OCI-LY7 (cell line): ENCODE data around the gene OSER1. TPM values are rescaled to one million over a fixed set of nuclear protein-coding genes. Genes with fewer than 3 reads are reported as not detected.

Experiments
- BruUV-seq: library from RNA; stranded (reverse); fragments of 400-500 nt; replicated peaks from 2 replicates; lab custom pipeline; 2021; lab: Mats Ljungman, UMichigan
- CTCF ChIA-PET: fragments of 300-600 bp; sonication (Branson Sonifier 250); formaldehyde crosslinking; loops from one replicate; lab custom pipeline; 2022; ENCODE audit warnings: antibody characterized with exemption; ENCODE audit not compliant: unreplicated experiment; lab: Charles Lee
- POLR2A ChIA-PET: fragments of 300-600 bp; sonication (Branson Sonifier 250); formaldehyde crosslinking; loops from one replicate; lab custom pipeline; 2022; ENCODE audit warnings: antibody characterized with exemption; lab: Charles Lee
- DNase-seq: peaks from one replicate; pipeline ENCODE4 v3.0.0-alpha.2; 2015; ENCODE audit warnings: low spot score
- H2AFZ ChIP-seq: fragments of 200-600 bp; sonication (generic), shearing (Covaris generic); 2 replicates; pipeline ENCODE4 v1.6.1; 2014; ENCODE audit warnings: mild to moderate bottlenecking, antibody characterized with exemption, low read length, moderate library complexity
- H3K27ac ChIP-seq: fragments of 200-600 bp; sonication (generic); 2 replicates; pipeline ENCODE4 v1.5.1; 2014; ENCODE audit warnings: mixed run types, low read depth, mild to moderate bottlenecking, moderate library complexity, low read length, inconsistent platforms; ENCODE audit not compliant: poor library complexity, severe bottlenecking
- H3K36me3 ChIP-seq: fragments of 200-600 bp; sonication (generic); 2 replicates; pipeline ENCODE4 v1.6.1; 2014; ENCODE audit warnings: mild to moderate bottlenecking, antibody characterized with exemption, low read length, moderate library complexity, mixed read lengths; ENCODE audit not compliant: insufficient read depth
- H3K4me1 ChIP-seq: fragments of 200-600 bp; sonication (generic); 2 replicates; pipeline ENCODE4 v1.5.1; 2014; ENCODE audit warnings: mild to moderate bottlenecking, low read length; ENCODE audit not compliant: insufficient read depth, poor library complexity, severe bottlenecking
- H3K4me2 ChIP-seq: fragments of 200-600 bp; sonication (generic); 2 replicates; pipeline ENCODE4 v1.6.1; 2014; ENCODE audit warnings: mild to moderate bottlenecking, low read length
- H3K4me3 ChIP-seq: fragments of 200-600 bp; sonication (generic); 2 replicates; pipeline ENCODE4 v1.5.1; 2014; ENCODE audit warnings: mild to moderate bottlenecking, low read depth, low read length; ENCODE audit not compliant: poor library complexity, severe bottlenecking
- H3K79me2 ChIP-seq: fragments of 200-600 bp; sonication (generic); 2 replicates; pipeline ENCODE4 v1.6.1; 2016; ENCODE audit warnings: low read depth, mild to moderate bottlenecking, low read length, moderate library complexity, mixed read lengths; ENCODE audit not compliant: insufficient read depth
- H3K9me2 ChIP-seq: fragments of 200-600 bp; sonication (generic); 2 replicates; pipeline ENCODE4 v1.6.1; 2016; ENCODE audit warnings: mild to moderate bottlenecking, low read length, mixed read lengths; ENCODE audit not compliant: insufficient read depth
- H3K9me3 ChIP-seq: fragments of 200-600 bp; sonication (generic); 2 replicates; pipeline ENCODE4 v1.6.1; 2014; ENCODE audit warnings: mild to moderate bottlenecking, mixed run types, low read length, mixed read lengths
- H4K20me1 ChIP-seq: fragments of 200-600 bp; sonication (generic); 2 replicates; pipeline ENCODE4 v1.6.1; 2014; ENCODE audit warnings: mild to moderate bottlenecking, antibody characterized with exemption, low read length, moderate library complexity, mixed read lengths; ENCODE audit not compliant: insufficient read depth
- EZH2phosphoT487 ChIP-seq: fragments of 200-600 bp; sonication (generic); IDR thresholded peaks from 2 replicates; pipeline ENCODE4 v1.6.1; 2018; ENCODE audit warnings: low read depth, borderline replicate concordance, mild to moderate bottlenecking, mixed run types, antibody characterized with exemption, low read length, moderate library complexity, mixed read lengths
- intact Hi-C: fragments of 100-400 bp; cut with micrococcal nuclease; formaldehyde crosslinking; loops from one replicate; pipeline ENCODE4 v1.10.0; 2022; ENCODE audit not compliant: unreplicated experiment
- total RNA-seq, 2 experiments: library from RNA; depleted of rRNA in 1 of 2; stranded (reverse); fragments of >200 nt in 1 of 2; shearing (Covaris generic) in 1 of 2; gene quantifications; 2 replicates each; pipeline ENCODE4 v1.2.3, GENCODE V29; 2014 to 2022
- TF ChIP-seq, protein P1 (sequence below): fragments of 200-600 bp; sonication (generic); conservative IDR thresholded peaks from 2 replicates; pipeline ENCODE4 v1.5.1; 2014; ENCODE audit warnings: mild to moderate bottlenecking, antibody characterized with exemption, low read length, moderate library complexity, mixed read lengths

OSER1 gene
- total RNA-seq, 2 experiments from 2014 or later = 28.1 to 31.9 TPM

DNA sequence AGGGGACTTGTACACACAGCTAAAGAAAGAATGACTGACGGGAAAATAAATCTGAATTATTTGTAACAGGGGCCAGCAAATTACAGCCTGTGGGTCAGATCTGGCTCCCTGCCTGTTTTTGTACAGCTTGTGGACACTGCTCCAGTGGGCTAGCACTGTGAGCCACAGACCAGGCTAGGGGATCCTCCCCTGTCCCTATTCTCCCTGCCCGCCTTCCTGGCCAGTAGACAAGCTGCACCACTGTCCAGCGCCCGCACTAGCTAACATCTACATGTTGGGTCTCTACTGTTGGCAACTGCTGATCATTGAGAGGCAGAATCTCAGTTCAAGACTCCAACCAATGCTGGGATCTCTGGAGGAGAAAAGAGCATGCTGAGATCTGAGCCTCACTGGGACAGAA, 10.7 kb downstream of the OSER1 start:
- Histone ChIP-seq H3K4me2 (no peak overlapping the region), H3K9me2 (no peaks in the 10 kb centered on the region), H3K36me3 (peaks cover 85% of the 10 kb centered on the region), H3K4me3 (no peak overlapping the region), H2AFZ (no peak overlapping the region), H3K79me2 (peaks cover 28% of the 10 kb centered on the region; the same call in 1 of the 2 replicates), H3K4me1 (no peaks in the 10 kb centered on the region), H4K20me1 (no peaks in the 10 kb centered on the region), H3K27ac (no peak overlapping the region), H3K9me3 (no peaks in the 10 kb centered on the region)
- intact Hi-C loops = no loop called here
- POLR2A ChIA-PET = no interaction called here
- CTCF ChIA-PET = no interaction called here
- BruUV-seq = no TSS peak
- TF ChIP-seq, protein P1, sequence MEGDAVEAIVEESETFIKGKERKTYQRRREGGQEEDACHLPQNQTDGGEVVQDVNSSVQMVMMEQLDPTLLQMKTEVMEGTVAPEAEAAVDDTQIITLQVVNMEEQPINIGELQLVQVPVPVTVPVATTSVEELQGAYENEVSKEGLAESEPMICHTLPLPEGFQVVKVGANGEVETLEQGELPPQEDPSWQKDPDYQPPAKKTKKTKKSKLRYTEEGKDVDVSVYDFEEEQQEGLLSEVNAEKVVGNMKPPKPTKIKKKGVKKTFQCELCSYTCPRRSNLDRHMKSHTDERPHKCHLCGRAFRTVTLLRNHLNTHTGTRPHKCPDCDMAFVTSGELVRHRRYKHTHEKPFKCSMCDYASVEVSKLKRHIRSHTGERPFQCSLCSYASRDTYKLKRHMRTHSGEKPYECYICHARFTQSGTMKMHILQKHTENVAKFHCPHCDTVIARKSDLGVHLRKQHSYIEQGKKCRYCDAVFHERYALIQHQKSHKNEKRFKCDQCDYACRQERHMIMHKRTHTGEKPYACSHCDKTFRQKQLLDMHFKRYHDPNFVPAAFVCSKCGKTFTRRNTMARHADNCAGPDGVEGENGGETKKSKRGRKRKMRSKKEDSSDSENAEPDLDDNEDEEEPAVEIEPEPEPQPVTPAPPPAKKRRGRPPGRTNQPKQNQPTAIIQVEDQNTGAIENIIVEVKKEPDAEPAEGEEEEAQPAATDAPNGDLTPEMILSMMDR = no peak
- TF ChIP-seq EZH2phosphoT487 = no peak
- DNase-seq = no peak

DNA sequence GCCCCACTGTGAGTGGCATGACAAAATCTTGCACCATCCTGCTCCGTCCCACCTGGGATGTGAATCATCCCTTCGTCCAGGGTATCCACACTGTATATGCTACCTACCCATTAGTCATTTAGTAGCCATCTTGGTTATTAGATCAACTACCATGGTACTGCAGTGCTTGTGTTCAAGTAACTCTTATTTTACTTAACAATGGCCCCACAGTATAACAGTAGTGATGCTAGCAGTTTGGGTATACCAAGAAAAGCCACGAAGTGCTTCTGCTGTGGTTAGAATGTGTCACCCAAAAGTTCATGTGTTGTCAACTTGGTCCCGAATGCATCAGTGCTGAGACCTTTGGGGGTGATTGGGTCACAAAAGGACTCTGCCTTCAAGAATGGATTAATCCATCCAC, 11.7 kb downstream of the OSER1 start:
- ChIA-PET POLR2A (no interaction called here), CTCF (no interaction called here)
- Histone ChIP-seq H4K20me1 (no peaks in the 10 kb centered on the region), H3K9me3 (no peaks in the 10 kb centered on the region), H3K9me2 (no peaks in the 10 kb centered on the region), H2AFZ (no peak overlapping the region), H3K27ac (no peak overlapping the region), H3K4me3 (no peak overlapping the region), H3K4me2 (no peak overlapping the region), H3K36me3 (peaks cover 77% of the 10 kb centered on the region), H3K79me2 (peaks cover 20% of the 10 kb centered on the region; the same call in 1 of the 2 replicates), H3K4me1 (no peaks in the 10 kb centered on the region)
- intact Hi-C loops = no loop called here
- no peak for DNase-seq
- BruUV-seq = no TSS peak
- TF ChIP-seq, protein P1 = no peak
- TF ChIP-seq EZH2phosphoT487 = no peak

DNA sequence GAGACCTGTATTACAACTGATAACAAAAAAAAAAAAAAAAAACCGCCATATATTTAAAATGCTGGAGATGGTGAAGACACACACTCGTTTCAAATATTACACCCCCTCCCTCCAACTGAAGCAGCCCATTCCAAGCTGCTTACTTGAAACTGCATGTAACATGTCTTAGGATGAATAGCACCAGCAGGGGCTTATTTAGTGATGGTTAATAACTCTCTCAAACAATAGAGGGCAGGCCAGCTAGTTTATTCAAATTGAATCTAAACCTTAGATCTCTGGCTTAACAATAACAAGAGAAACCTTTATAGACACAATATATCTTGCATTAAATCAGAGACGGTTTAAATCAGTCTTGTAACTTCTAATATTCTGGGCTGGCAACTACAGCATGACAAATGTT, 14.3 kb downstream of the OSER1 start:
- Histone ChIP-seq H3K36me3 (peaks cover 55% of the 10 kb centered on the region), H3K79me2 (peaks cover 4% of the 10 kb centered on the region; the same call in 1 of the 2 replicates), H3K4me3 (no peak overlapping the region), H3K4me2 (no peak overlapping the region), H3K9me3 (no peaks in the 10 kb centered on the region), H3K4me1 (no peaks in the 10 kb centered on the region), H3K27ac (no peak overlapping the region), H4K20me1 (no peaks in the 10 kb centered on the region), H2AFZ (no peak overlapping the region), H3K9me2 (no peaks in the 10 kb centered on the region)
- no peak for TF ChIP-seq EZH2phosphoT487
- TF ChIP-seq, protein P1 = peak; percentile 57
- POLR2A ChIA-PET = no interaction called here
- CTCF ChIA-PET = no interaction called here
- intact Hi-C loops = no loop called here
- no peak for DNase-seq
- BruUV-seq = no TSS peak
